ENCODE data around the gene RYR2. TPM values are rescaled to one million over a fixed set of nuclear protein-coding genes. Genes with fewer than 3 reads are reported as not detected.

Gene RYR2
- total and polyA plus RNA-seq, 9 of the 15 experiments (the other 6 are each of a cell fraction or from before 2014, with no cell fraction given), result 0.03 to 0.42 (median 0.14) TPM

- 3% methylated on average over 8 of the region's 8 CpGs for WGBS (ENCODE audit: insufficient coverage, low coverage, missing lambda C conversion rate)
- H3K9me3 ChIP-seq (replicated peaks; ENCODE audit: control insufficient read depth, insufficient read depth, low read depth, low read length), result no peaks in the 10 kb centered on the region
These were observed 66.5 kb downstream of the RYR2 start for GRCh38 chr1:237108297-237109040.

More at GRCh38 chr1:237108297-237109040, 66.5 kb downstream of the RYR2 start:
- intact Hi-C loops (cut with micrococcal nuclease) (no loop called here), in situ Hi-C loops (cut with MboI) (no loop called here)
- Histone ChIP-seq H3K4me3 (no peak overlapping the region), H3K36me3 (ENCODE audit: control insufficient read depth, insufficient read depth, low read length) (no peaks in the 10 kb centered on the region), H2AFZ (ENCODE audit: low read depth, low read length) (no peak overlapping the region), H3K4me2 (ENCODE audit: insufficient read depth, low read length) (no peak overlapping the region), H3K4me1 (replicated peaks in 1 of 2; ENCODE audit: control insufficient read depth in 2 of 2, insufficient read depth in 2 of 2, low read length in 2 of 2) (no peaks in the 10 kb centered on the region), H3K9ac (ENCODE audit: insufficient read depth in 1 of 2, low read depth in 2 of 2, low read length in 2 of 2) (no peak overlapping the region), H4K20me1 (replicated peaks; ENCODE audit: control insufficient read depth, insufficient read depth, low read length) (no peaks in the 10 kb centered on the region; the same call in 1 of the 2 replicates), H3K27me3 (ENCODE audit: control insufficient read depth in 2 of 2, insufficient read depth in 2 of 2, low read length in 2 of 2) (peaks cover 14 to 37% of the 10 kb centered on the region in 2 experiments), H3K9me1 (ENCODE audit: control insufficient read depth, insufficient read depth, low read length) (no peaks in the 10 kb centered on the region), H3K27ac (ENCODE audit: extremely low read depth, low read depth, low read length) (no peak overlapping the region), H3K79me2 (ENCODE audit: control insufficient read depth, insufficient read depth, low read length) (no peaks in the 10 kb centered on the region)
- ATAC-seq (no peak), FAIRE-seq (no peak), DNase-seq (ENCODE audit: extremely low read depth in 1 of 4, low spot score in 3 of 4) (no peak)
- TF ChIP-seq NR0B1 (IDR thresholded peaks at IDR 0.05; ENCODE audit: partially characterized antibody), result no peak
- no peak for TF ChIP-seq ELF1 (tag; IDR thresholded peaks at IDR 0.05)
- TF ChIP-seq HMGN3 (IDR thresholded peaks at IDR 0.05; ENCODE audit: borderline replicate concordance, extremely low read depth, insufficient read length, low read depth, low read length), result no peak
- no peak for TF ChIP-seq STAT5A (IDR thresholded peaks at IDR 0.05; ENCODE audit: borderline replicate concordance, low read length)
- TF ChIP-seq KLF13 (tag; IDR thresholded peaks at IDR 0.05; ENCODE audit: borderline replicate concordance, low read depth), result no peak
- TF ChIP-seq HINFP (tag; conservative IDR thresholded peaks at IDR 0.05; ENCODE audit: low read depth), result no peak
- no peak for TF ChIP-seq ZNF507 (tag; conservative IDR thresholded peaks at IDR 0.05)
- TF ChIP-seq ZNF263 (CRISPR knock-in tag; IDR thresholded peaks at IDR 0.05; ENCODE audit: borderline replicate concordance), result no peak
- no peak for TF ChIP-seq ZKSCAN3 (CRISPR knock-in tag; IDR thresholded peaks at IDR 0.05)
- TF ChIP-seq CEBPB (tag; IDR thresholded peaks at IDR 0.05), result no peak
- TF ChIP-seq ZNF436 (CRISPR knock-in tag; IDR thresholded peaks at IDR 0.05), result no peak
- no peak for TF ChIP-seq HOMEZ (CRISPR knock-in tag; IDR thresholded peaks at IDR 0.05)
- no peak for TF ChIP-seq ZNF274 (IDR thresholded peaks at IDR 0.05; ENCODE audit: borderline replicate concordance, low read depth, low read length)
- TF ChIP-seq COPS2 (conservative IDR thresholded peaks at IDR 0.05), result no peak
- TF ChIP-seq ZBED1 (IDR thresholded peaks at IDR 0.05), result no peak
- no peak for TF ChIP-seq CBX5 (IDR thresholded peaks at IDR 0.05; ENCODE audit: borderline replicate concordance, low read depth)
- TF ChIP-seq C11orf30 (IDR thresholded peaks at IDR 0.05; ENCODE audit: low read depth), result no peak
- BruUV-seq (replicated peaks), result no TSS peak
- ChIA-PET CTCF (ENCODE audit: low intra/inter-chr PET ratio) (no interaction called here), POLR2A (interaction anchor here (0.6 to 1.3 kb wide), 5 partner anchors 8 to 451 kb away, joined by 3 to 8 read pairs (median 3); no protein-coding TSS in a partner anchor)
